NCI-H2081 treated with DMSO at 0.1 percent for 48 hours (cell line): ENCODE measurements around the gene MTX2.
"Not testable (repeated sequence)": the region's sequence is repeated elsewhere in the genome, so short reads cannot be mapped to it uniquely, and the experiment has no call there.

Experiments
- DNase-seq: peaks from one replicate; lab custom pipeline; 2025; lab: John Stamatoyannopoulos, UW

The MTX2 gene

DNA sequence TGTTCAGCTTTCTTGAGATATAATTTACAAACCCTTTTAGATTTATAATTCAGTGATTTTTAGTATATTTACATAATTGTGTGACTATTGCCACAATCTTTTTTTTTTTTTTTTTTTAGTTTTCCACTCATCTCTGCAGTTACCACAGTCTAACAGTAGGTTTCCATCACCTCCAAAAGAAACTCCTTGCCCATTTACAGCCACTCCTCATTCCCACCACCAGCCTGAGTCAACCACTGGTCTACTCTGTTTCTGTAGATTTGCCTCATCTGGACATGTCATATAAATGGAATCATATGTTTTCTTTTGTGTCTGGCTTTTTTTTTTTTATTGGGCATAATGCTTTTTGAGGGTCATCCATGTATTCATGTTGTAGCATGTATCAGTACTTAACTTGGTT, 16.1 kb downstream of the MTX2 start:
- DNase-seq, result no peak

DNA sequence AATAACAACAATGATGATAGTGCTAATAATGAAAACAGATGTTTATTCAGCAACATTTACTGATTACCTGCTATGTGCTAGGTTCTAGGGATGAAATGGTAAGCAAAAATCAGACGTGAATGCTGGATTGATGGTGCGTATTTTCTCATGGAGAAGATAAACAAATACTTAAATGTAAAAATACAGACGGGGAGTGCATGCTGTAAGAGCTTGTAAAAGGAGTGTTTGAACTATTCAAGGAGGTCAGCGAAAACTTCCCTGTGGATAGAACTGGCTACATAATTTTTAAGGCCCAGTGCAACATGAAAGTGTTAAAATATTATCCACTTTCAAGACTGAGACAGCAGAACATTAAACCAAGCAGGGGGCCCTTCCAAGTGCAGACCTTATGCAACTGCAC, 22.1 kb downstream of the MTX2 start:
- DNase-seq, result no peak

DNA sequence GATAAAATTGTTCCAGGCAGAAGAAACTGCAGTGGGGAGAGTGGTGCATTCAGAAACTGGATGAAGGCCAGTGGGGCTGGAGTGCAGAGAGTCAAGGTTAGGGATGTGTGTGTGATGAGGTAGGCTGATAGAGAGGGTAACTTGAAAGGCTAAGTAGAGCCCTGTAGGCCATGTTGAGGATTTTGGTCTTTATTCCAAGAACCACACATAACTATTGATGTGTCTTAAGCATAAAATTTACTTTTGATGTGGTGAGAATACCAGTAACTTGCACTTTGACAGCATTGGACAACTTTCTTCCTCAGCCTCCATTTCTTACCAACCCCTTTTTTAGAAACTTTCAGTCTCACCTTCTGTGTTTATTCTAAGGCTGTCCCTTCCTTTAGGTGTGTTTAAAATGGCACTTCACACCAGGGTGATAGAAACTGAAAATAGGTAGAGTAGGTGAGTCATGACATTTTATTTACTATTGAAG, 22.6 kb downstream of the MTX2 start:
- DNase-seq, result no peak

- DNase-seq, result no peak
Observed at GRCh38 chr2:176292608-176293007, 23.4 kb downstream of the MTX2 start.

- no peak for DNase-seq
Observed at GRCh38 chr2:176293334-176293733, 24.1 kb downstream of the MTX2 start.

GRCh38 chr2:176297067-176297466, 27.8 kb downstream of the MTX2 start:
- no peak for DNase-seq

DNA sequence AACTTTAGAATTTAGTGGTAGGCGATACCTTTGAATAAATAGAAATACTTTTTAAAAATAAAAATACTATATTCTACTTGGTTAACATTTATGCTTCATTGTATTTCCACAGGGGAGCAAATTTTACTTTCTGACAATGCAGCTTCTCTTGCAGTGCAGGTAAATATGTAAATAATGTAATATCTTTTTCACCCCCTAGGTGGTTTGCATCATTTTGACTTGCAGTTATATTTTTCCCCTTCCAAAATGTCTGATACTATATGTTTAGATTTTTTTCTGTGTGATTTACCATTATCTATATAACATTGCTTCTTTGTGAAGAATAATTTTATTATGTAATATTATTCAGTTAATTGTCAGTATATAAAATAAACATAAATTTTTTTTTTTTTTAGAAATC, 28.5 kb downstream of the MTX2 start:
- DNase-seq, result no peak

GRCh38 chr2:176306020-176306419, 36.8 kb downstream of the MTX2 start:
- DNase-seq, result not testable (repeated sequence)

DNA sequence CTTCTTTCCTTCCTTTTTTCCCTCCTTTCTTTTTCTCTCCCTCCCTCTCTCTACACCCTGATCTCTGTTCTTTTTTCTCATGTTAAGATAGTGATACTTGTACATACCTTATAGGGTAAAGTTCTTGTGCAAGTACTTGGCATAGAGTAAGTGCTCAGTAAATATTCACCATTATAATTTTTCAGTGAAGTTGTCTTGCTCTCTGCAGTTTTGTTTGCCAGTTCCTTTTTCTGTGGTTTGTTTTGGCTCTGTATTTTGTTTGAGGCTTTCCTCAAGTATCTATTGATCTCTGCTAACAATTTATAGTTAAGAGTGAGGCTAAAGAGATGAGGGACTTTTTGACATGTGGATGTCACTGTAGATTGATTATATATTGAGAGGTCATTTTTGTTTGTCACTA, 48.0 kb downstream of the MTX2 start:
- DNase-seq, result no peak

DNA sequence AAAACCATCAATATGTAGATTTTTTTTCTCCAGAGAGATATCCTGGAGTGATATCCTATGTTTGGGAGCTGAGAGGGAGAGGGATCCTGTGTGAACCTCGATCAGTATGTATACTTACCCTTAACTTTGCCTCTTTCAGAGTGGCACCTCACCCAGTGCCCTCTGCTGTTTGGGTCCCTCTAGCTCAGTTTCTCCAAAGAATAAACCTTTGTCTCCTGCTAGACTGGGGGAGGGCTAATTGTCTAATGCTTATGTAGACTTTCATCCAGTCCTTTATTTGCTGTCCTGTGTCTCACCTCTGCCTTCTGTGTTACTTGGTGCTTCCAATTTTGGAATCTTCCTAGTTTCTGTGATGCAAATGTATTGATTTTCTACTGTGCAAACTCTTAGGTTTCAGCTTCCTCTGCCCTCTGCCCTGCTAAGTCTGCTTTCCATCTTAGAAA, 48.4 kb downstream of the MTX2 start:
- no peak for DNase-seq

- no peak for DNase-seq
Observed at GRCh38 chr2:176321916-176322315, 52.7 kb downstream of the MTX2 start.

DNA sequence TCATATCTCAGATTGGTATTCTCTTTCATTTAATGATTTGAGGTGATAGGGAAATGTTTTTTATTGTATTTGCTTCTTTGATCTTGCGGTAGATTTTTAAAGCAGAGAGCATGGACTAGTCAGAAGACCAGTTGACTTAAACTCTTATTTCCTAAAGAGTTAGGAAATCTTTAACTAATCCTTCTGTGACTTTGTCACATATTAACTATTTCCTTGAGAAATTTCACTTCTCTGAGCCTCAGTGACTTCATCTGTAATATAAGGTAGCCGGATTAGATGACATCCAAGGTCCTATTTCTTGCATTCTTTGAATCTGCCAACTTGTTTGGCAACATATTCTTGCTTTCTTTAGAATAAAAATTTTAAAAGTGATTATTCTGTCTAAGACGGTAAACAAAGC, 55.6 kb downstream of the MTX2 start:
- DNase-seq, result no peak

DNA sequence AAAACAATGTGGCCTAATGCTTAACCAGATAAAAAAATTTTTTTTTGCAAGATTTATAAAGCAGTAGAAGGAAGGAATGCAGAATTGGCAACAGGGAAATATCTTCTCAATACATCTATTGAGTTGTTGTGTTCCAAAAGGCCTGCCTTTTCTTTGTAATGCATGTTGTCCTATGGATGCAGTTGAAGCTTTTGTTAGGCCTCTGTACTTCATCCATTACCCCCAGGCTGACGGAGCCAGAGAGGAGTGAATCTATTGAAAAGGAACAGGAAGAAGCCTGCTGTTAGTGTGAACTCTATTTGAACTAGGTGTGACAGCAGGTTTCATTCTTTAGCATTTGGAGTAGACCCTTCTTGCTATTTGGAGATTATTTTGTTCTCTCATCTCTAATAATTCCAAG, 56.5 kb downstream of the MTX2 start:
- peak; percentile 81 for DNase-seq

- no peak for DNase-seq
Observed at GRCh38 chr2:176328149-176328548, 58.9 kb downstream of the MTX2 start.

- DNase-seq, result no peak
Observed at GRCh38 chr2:176330612-176331011, 61.4 kb downstream of the MTX2 start.

- no peak for DNase-seq
Observed at GRCh38 chr2:176331646-176332045, 62.4 kb downstream of the MTX2 start.

DNA sequence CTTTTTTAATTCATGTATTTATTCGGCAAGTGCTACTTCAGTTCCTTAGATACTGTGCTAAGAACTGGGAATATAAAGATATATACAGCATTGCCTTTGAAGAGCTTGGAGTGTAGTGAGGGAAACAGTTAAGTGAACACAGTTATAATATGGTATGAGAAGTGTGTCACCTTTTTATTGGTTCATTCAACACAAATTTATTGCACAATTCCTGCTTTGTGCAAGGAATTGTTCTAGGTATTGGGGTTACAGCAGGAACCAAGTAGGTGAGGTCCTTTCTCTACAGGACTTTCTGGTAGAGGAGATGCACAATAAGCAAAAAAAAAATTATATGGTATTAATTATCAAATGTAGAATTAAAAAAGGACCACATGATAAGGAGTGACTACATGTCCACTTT, 65.5 kb downstream of the MTX2 start:
- no peak for DNase-seq

DNA sequence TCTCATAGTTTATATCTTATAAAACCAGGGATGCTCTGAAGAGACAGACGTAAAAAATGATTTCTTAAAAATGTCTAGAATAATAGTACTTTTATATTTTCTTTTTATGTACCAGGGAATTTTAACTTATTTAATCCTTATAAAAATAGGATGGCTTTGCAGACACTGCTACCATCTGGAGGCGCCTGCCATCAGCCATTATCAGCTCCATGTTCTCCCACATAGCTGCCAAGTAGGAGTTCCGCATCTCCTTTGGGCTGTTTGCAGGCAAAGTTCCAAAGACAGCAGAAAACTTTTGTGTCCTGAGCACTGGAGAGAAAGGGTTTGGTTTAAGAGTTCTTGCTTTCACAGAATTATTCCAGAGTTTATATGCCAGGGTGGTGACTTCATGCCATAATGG, 69.2 kb downstream of the MTX2 start:
- no peak for DNase-seq

- DNase-seq, result no peak
Observed at GRCh38 chr2:176339208-176339607, 70.0 kb downstream of the MTX2 start.

DNA sequence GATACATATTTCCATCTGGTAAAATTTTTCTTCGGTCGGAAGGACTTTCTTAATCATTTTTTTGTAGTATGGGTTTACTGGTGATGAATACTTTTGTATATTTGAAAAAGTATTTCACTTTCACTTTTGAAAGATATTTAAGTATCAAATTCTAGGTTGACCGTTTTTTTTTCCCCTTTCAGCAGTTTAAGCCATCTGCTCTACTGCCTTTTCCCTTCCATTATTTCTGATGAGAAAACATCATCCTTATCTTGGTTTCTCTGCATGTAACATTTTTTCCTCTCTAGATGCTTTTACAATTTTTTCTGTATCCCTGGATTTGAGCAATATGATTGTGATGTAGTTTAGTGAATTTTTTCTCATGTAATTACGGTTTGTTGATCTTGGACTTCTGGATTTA, 87.0 kb downstream of the MTX2 start:
- no peak for DNase-seq

DNA sequence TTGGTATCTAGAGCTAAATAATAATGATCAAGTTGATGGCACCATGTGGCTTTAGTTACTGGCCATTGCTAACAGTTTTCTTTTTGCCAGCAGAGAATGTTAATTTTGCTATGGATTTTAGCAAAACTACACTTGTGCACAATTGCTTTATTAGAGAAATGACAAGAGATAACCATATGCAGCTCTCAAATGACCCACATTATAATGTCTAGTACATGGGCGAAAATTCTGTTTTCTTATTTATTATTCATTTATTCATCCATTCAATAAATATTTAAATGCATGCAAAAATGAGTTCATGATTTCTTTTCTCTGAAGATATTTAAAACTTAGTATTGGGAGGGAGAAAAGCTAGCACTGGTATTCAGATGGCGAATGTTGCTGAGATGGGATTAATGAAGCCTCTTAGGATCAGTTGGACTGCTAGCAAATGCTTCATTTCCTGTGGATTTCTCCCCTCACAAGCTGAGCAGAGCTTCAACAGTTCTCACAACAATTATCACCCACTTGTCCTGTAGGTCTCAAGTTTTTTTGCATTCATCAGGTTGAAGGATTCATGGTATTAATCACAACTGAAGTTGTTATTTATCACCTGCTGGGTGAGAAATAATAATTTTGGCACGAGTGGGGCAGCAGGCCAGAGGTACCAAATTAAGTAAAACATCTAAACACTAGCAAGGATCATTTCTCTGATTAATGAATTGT, 95.2 kb downstream of the MTX2 start:
- no peak for DNase-seq

- no peak for DNase-seq
Observed at GRCh38 chr2:176368349-176368748, 99.1 kb downstream of the MTX2 start.

DNA sequence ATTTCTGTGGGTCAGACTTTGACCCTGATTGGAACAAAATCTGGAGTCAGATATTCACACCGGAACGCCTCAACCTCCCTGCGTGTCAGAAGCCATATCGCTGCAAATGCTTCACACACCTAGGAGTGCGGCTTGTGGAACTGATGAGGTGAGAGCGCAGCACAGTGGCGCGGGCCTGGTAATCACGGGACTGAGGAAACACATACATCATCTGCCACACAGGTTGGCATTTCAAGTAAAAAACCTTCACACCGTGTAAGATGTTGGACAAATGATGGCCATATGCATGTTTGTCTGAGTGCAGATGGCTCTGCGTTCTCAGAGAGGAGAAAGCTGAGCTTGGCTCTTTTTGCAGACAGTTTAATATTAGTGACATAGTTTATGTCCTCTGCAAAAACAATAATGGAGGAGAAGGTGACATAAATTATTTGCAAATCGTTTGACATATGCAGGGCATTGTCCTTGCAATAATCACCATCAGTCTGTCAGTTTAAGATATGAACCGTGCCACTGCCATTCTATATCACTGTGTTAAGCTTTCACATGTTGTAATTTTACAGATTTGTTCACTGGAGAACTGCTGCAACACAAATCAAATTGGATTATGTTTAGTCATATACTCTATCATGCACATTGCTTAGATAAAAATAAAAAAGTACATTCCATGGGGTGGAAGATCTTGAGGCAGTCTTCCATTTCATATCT, 101.4 kb downstream of the MTX2 start:
- no peak for DNase-seq

DNA sequence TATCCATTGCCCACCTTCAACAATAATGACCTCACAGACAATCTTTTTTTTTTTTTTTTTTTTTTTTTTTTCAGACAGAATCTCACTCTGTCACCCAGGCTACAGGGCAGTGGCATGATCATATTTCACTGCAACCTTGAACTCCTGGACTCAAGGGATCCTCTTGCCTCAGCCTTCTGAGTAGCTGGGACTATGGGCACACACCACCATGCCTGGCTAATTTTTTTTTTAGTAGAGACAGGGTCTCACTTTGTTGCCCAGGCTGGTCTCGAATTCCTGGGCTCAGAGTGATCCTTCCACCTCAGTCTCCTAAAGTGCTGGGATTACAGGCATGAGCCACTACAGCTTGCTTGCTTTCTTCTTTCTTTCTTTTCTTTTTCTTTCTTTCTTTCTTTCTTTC, 103.9 kb downstream of the MTX2 start:
- not testable (repeated sequence) for DNase-seq
